ENCODE measurements around the gene SCAMP4. TPM values are rescaled to one million over a fixed set of nuclear protein-coding genes. Genes with fewer than 3 reads are reported as not detected.
A peak's percentile ranks its signal among the peaks of the same experiment; 100 is the strongest.

The SCAMP4 gene
- total RNA-seq, 1 experiment from 2014 or later: 63.3 TPM

DNA sequence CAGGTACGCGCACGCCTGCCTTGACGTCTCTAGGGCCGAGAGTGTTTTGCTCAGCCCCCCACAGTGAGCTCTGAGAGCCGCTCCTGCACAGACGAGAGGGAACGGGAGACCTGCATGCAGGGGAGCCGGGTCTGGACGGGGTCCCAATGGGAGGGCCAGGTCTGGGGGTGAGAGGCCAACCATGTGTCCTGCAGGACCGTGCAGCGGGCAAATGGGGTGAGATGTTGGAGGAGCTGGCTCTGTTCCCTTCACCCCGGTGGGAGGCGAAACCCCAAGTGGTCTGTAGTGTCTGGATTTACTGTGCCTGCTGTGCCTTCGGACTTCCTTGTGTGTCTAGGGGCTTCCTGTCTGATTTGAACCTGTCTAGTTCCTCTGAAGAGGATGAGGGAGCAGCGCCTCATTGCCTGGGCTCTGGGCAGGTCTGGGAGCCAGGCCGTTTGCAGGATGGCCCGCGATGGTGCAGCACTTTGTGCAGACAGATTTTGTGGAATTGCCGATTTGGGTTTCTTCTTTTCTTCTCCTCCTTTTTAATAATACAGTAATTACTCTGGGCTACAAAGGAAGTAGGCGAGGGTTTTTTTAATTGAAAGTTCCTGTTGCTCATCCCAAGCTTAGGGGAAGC lies 37.8 kb downstream of the SCAMP4 start:
- POLR2A ChIA-PET: no interaction called here

More for the DNA sequence above, 37.8 kb downstream of the SCAMP4 start:
- no peaks in the 10 kb centered on the region for H3K9me3 ChIP-seq (ENCODE audit: control insufficient read depth in 1 of 2, insufficient read depth in 1 of 2, low read depth in 1 of 2, low read length in 2 of 2)
- ChIA-PET RAD21 (ENCODE audit: low non-redundant PET in 1 of 2, low total read pairs in 2 of 2, uncharacterized antibody in 2 of 2, unreplicated experiment in 2 of 2) (no interaction called here), CTCF (no interaction called here)
- intact Hi-C loops (cut with micrococcal nuclease): no loop called here
- H3K27ac ChIP-seq (ENCODE audit: low read depth, low read length): peak overlapping the region; percentile 95
- no peak for ATAC-seq
- no peak for DNase-seq (ENCODE audit: low read depth, low spot score)
- H4K20me1 ChIP-seq (ENCODE audit: insufficient read depth): no peaks in the 10 kb centered on the region
- no peak overlapping the region for H2AFZ ChIP-seq (ENCODE audit: low read depth, low read length, poor library complexity, severe bottlenecking)
- peak overlapping the region; percentile 98 for H3K4me2 ChIP-seq (ENCODE audit: low read length)
- no TSS peak for BruUV-seq (replicated peaks)
- H3K36me3 ChIP-seq (ENCODE audit: control insufficient read depth in 1 of 2, insufficient read depth in 2 of 2, low read length in 2 of 2): no peaks in the 10 kb centered on the region
- peaks cover 63% of the 10 kb centered on the region for H3K79me2 ChIP-seq (ENCODE audit: insufficient read depth, low read length)
- H3K4me3 ChIP-seq (replicated peaks in 1 of 2; ENCODE audit: low read depth in 1 of 2, low read length in 2 of 2): peak overlapping the region; percentile 83 to 92
- H3K4me1 ChIP-seq (ENCODE audit: control insufficient read depth in 1 of 2, insufficient read depth in 2 of 2, low read length in 2 of 2): peaks cover 21 to 63% of the 10 kb centered on the region in 2 experiments
- H3K9me2 ChIP-seq (ENCODE audit: insufficient read depth): no peaks in the 10 kb centered on the region
- H3K9ac ChIP-seq (ENCODE audit: low read length): peak overlapping the region; percentile 87
- TF ChIP-seq POLR2A (IDR thresholded peaks at IDR 0.05; ENCODE audit: borderline replicate concordance, extremely low read depth, insufficient read depth, insufficient read length): no peak
- no peak for TF ChIP-seq EZH2phosphoT487 (IDR thresholded peaks at IDR 0.05; ENCODE audit: borderline replicate concordance)
- TF ChIP-seq, protein P1, sequence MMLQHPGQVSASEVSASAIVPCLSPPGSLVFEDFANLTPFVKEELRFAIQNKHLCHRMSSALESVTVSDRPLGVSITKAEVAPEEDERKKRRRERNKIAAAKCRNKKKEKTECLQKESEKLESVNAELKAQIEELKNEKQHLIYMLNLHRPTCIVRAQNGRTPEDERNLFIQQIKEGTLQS (IDR thresholded peaks at IDR 0.05): no peak
- TF ChIP-seq, protein P2, sequence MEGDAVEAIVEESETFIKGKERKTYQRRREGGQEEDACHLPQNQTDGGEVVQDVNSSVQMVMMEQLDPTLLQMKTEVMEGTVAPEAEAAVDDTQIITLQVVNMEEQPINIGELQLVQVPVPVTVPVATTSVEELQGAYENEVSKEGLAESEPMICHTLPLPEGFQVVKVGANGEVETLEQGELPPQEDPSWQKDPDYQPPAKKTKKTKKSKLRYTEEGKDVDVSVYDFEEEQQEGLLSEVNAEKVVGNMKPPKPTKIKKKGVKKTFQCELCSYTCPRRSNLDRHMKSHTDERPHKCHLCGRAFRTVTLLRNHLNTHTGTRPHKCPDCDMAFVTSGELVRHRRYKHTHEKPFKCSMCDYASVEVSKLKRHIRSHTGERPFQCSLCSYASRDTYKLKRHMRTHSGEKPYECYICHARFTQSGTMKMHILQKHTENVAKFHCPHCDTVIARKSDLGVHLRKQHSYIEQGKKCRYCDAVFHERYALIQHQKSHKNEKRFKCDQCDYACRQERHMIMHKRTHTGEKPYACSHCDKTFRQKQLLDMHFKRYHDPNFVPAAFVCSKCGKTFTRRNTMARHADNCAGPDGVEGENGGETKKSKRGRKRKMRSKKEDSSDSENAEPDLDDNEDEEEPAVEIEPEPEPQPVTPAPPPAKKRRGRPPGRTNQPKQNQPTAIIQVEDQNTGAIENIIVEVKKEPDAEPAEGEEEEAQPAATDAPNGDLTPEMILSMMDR (IDR thresholded peaks at IDR 0.05 in 2 of 3, conservative IDR thresholded peaks at IDR 0.05 in 1 of 3; ENCODE audit: borderline replicate concordance in 1 of 3, insufficient read depth in 1 of 3, low read depth in 2 of 3, low read length in 2 of 3): no peak
- no peak for TF ChIP-seq EGR1 (IDR thresholded peaks at IDR 0.05; ENCODE audit: low read depth)
- no peak for TF ChIP-seq FOSL1 (IDR thresholded peaks at IDR 0.05; ENCODE audit: low read depth)
- TF ChIP-seq, protein P3, sequence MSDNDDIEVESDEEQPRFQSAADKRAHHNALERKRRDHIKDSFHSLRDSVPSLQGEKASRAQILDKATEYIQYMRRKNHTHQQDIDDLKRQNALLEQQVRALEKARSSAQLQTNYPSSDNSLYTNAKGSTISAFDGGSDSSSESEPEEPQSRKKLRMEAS (IDR thresholded peaks at IDR 0.05): no peak
- no peak for TF ChIP-seq POLR2AphosphoS5 (IDR thresholded peaks at IDR 0.05; ENCODE audit: low read depth, low read length)
- no peak for TF ChIP-seq SRF (IDR thresholded peaks at IDR 0.05; ENCODE audit: low read depth)
- H3K27me3 ChIP-seq (ENCODE audit: insufficient read depth, low read length): no peaks in the 10 kb centered on the region

All from HCT116 (cell line).